GM23338 (cell line): Measurements from ENCODE around the gene INPP4B. TPM values are rescaled to one million over a fixed set of nuclear protein-coding genes. Genes with fewer than 3 reads are reported as not detected.

ENCODE experiments used
- ATAC-seq: fragments of 200-7000 bp; cut with Tn5 transposase; 3 replicates; pipeline ENCODE4 v1.9.1; 2020
- DNase-seq: peaks from one replicate; pipeline ENCODE4 v3.0.0-alpha.2; 2015; ENCODE audit warnings: low spot score
- H2AFZ ChIP-seq: fragments of 200-600 bp; sonication (generic); 2 replicates; pipeline ENCODE4 v1.8.0; 2016; ENCODE audit warnings: antibody characterized with exemption, mild to moderate bottlenecking, moderate library complexity
- H3F3A ChIP-seq: fragments of 200-600 bp; sonication (generic); replicated peaks from 2 replicates; pipeline ENCODE4 v1.8.0; 2017; ENCODE audit warnings: antibody characterized with exemption, mixed run types, low read depth
- H3K27ac ChIP-seq: fragments of 200-600 bp; sonication (generic); 2 replicates; pipeline ENCODE4 v1.6.1; 2016; ENCODE audit warnings: low read depth
- H3K27me3 ChIP-seq: fragments of 200-600 bp; sonication (generic); 2 replicates; pipeline ENCODE4 v1.8.0; 2016; ENCODE audit warnings: mild to moderate bottlenecking, mixed run types, moderate library complexity; ENCODE audit not compliant: insufficient read depth
- H3K36me3 ChIP-seq: fragments of 200-600 bp; sonication (generic); 2 replicates; pipeline ENCODE4 v1.8.0; 2016; ENCODE audit warnings: mild to moderate bottlenecking; ENCODE audit not compliant: insufficient read depth
- H3K4me1 ChIP-seq: fragments of 200-600 bp; sonication (generic); 2 replicates; pipeline ENCODE4 v1.8.0; 2016; ENCODE audit warnings: mild to moderate bottlenecking, moderate library complexity; ENCODE audit not compliant: insufficient read depth
- H3K4me2 ChIP-seq: fragments of 200-600 bp; sonication (generic); 2 replicates; pipeline ENCODE4 v1.7.1; 2017; ENCODE audit warnings: mixed run types
- H3K4me3 ChIP-seq: fragments of 200-600 bp; sonication (generic); 2 replicates; pipeline ENCODE4 v1.6.1; 2016; ENCODE audit warnings: mixed run types
- H3K79me2 ChIP-seq: fragments of 200-600 bp; sonication (generic); replicated peaks from 2 replicates; pipeline ENCODE4 v1.8.0; 2017; ENCODE audit warnings: mild to moderate bottlenecking; ENCODE audit not compliant: insufficient read depth
- H3K9me2 ChIP-seq: fragments of 200-600 bp; sonication (generic); 2 replicates; pipeline ENCODE4 v1.8.0; 2017; ENCODE audit not compliant: insufficient read depth
- H4K20me1 ChIP-seq: fragments of 200-600 bp; sonication (generic); replicated peaks from 2 replicates; pipeline ENCODE4 v1.8.0; 2017; ENCODE audit warnings: mild to moderate bottlenecking; ENCODE audit not compliant: insufficient read depth
- H3K27ac Mint-ChIP-seq: 2 replicates; pipeline ENCODE4 v1.8.0; 2020; ENCODE audit warnings: inconsistent platforms, mild to moderate bottlenecking, moderate library complexity, mixed read lengths
- H3K27me3 Mint-ChIP-seq: 3 replicates; pipeline ENCODE4 v1.8.0; 2022; ENCODE audit warnings: low read depth, mild to moderate bottlenecking, moderate library complexity, mixed read lengths, inconsistent platforms; ENCODE audit not compliant: insufficient read depth, poor library complexity
- H3K36me3 Mint-ChIP-seq: 3 replicates; pipeline ENCODE4 v1.8.0; 2021; ENCODE audit warnings: low read depth, mild to moderate bottlenecking, inconsistent platforms, moderate library complexity, mixed read lengths
- H3K4me1 Mint-ChIP-seq: 3 replicates; pipeline ENCODE4 v1.8.0; 2020; ENCODE audit warnings: mild to moderate bottlenecking, inconsistent platforms, mixed read lengths
- H3K4me3 Mint-ChIP-seq: 3 replicates; pipeline ENCODE4 v1.8.0; 2021; ENCODE audit warnings: moderate library complexity, mild to moderate bottlenecking, inconsistent platforms, mixed read lengths
- H3K9me3 Mint-ChIP-seq: 3 replicates; pipeline ENCODE4 v1.8.0; 2020; ENCODE audit warnings: moderate library complexity, mild to moderate bottlenecking, inconsistent platforms, mixed read lengths
- CREB1 ChIP-seq: fragments of 250-450 bp; sonication (Bioruptor Pico); IDR thresholded peaks from 2 replicates; pipeline ENCODE4 v1.5.0; 2020; ENCODE audit warnings: low read depth, mild to moderate bottlenecking, moderate library complexity
- EZH2 ChIP-seq: fragments of 200-600 bp; sonication (generic); IDR thresholded peaks from one replicate; pipeline ENCODE4 v1.8.0; 2017; ENCODE audit warnings: antibody characterized with exemption, mild to moderate bottlenecking, low read depth; ENCODE audit not compliant: unreplicated experiment
- EZH2phosphoT487 ChIP-seq: fragments of 200-600 bp; sonication (generic); IDR thresholded peaks from one replicate; pipeline ENCODE4 v1.8.1; 2018; ENCODE audit warnings: antibody characterized with exemption; ENCODE audit not compliant: unreplicated experiment
- JUNB ChIP-seq: IDR thresholded peaks from one replicate; pipeline ENCODE4 v1.6.1; 2016; ENCODE audit warnings: antibody characterized with exemption; ENCODE audit not compliant: unreplicated experiment
- NANOG ChIP-seq: IDR thresholded peaks from 2 replicates; pipeline ENCODE4 v1.6.1; 2016; ENCODE audit warnings: antibody characterized with exemption, borderline replicate concordance
- POLR2AphosphoS5 ChIP-seq: IDR thresholded peaks from 2 replicates; pipeline ENCODE4 v1.6.1; 2016; ENCODE audit warnings: antibody characterized with exemption, low read depth
- REST ChIP-seq: IDR thresholded peaks from one replicate; pipeline ENCODE4 v1.6.1; 2018; ENCODE audit warnings: antibody characterized with exemption; ENCODE audit not compliant: unreplicated experiment
- STAT1 ChIP-seq: IDR thresholded peaks from one replicate; pipeline ENCODE4 v1.6.1; 2016; ENCODE audit warnings: antibody characterized with exemption; ENCODE audit not compliant: unreplicated experiment
- ZNF114 ChIP-seq: fragments of 250-450 bp; sonication (Bioruptor Pico); IDR thresholded peaks from 2 replicates; pipeline ENCODE4 v1.5.0; 2020; ENCODE audit warnings: mild to moderate bottlenecking, moderate library complexity
- ZNF331 ChIP-seq: fragments of 250-450 bp; sonication (Bioruptor Pico); IDR thresholded peaks from 2 replicates; pipeline ENCODE4 v1.5.0; 2020; ENCODE audit warnings: low read depth, mild to moderate bottlenecking, moderate library complexity
- polyA plus RNA-seq: library from polyadenylated mRNA; unstranded; fragments of >200 nt; fragmentation: Nextera tagmentation; extraction: Ambion mirVana; gene quantifications from 2 replicates; pipeline ENCODE4 v1.2.1, GENCODE V29; 2016
- total RNA-seq: library from RNA; depleted of rRNA; stranded (reverse); fragments of >200 nt; shearing (Covaris generic); gene quantifications from 2 replicates; pipeline ENCODE4 v1.2.3, GENCODE V29; 2014
- TF ChIP-seq, protein P1 (sequence below): IDR thresholded peaks from 2 replicates; pipeline ENCODE4 v1.6.1; 2016; ENCODE audit warnings: antibody characterized with exemption
- TF ChIP-seq, protein P2 (sequence below): fragments of 250-450 bp; sonication (Bioruptor Pico); IDR thresholded peaks from 2 replicates; pipeline ENCODE4 v1.5.0; 2020; ENCODE audit warnings: mild to moderate bottlenecking, moderate library complexity

The INPP4B gene
- total and polyA plus RNA-seq, 2 experiments from 2014 or later, result 0.11 to 0.14 TPM

GRCh38 chr4:142550965-142551364 is 295.1 kb downstream of the INPP4B start (continued):
- TF ChIP-seq REST, result no peak
- no peak for TF ChIP-seq NANOG
- TF ChIP-seq CREB1 (CRISPR knock-in tag), result no peak
- TF ChIP-seq, protein P1, sequence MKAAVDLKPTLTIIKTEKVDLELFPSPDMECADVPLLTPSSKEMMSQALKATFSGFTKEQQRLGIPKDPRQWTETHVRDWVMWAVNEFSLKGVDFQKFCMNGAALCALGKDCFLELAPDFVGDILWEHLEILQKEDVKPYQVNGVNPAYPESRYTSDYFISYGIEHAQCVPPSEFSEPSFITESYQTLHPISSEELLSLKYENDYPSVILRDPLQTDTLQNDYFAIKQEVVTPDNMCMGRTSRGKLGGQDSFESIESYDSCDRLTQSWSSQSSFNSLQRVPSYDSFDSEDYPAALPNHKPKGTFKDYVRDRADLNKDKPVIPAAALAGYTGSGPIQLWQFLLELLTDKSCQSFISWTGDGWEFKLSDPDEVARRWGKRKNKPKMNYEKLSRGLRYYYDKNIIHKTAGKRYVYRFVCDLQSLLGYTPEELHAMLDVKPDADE, result no peak
- TF ChIP-seq ZNF114 (CRISPR knock-in tag), result no peak
- TF ChIP-seq STAT1, result no peak
- no peak for TF ChIP-seq JUNB
- TF ChIP-seq POLR2AphosphoS5, result no peak

DNA sequence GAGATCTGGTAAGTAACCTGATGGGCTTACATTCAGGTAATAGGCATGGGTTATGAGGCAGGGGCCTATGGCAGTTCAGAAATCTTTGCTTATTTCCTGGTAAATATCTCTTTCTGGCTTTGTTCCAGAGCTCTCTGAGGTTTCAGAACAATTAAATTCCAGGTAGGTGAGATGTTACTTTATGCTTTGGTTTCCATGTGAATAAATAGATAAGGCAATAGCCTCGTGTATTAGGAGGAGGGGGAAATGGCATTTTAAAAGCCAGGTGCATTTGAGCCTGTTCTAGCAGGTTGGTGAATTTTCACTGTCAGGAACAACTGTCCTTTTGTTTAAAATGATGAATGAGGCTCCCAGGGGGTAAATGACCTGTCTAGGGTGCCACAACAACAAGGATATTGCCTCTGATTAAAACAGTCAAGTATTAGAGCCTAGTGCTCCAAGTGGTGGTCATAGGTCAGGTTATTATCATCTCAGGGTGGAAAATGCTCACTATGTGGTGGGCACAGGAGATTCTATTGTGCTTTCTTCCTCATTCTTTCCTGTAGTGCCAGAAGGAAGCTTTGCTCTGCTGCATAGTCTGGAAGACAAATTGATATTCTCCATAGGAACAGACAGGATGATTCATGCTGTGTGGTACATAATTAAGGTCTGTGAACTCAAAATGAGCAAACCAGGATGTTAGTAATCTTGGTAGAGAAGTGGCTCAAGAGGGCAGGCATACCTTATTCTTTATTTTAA is 296.2 kb downstream of the INPP4B start:
- H3K4me1 ChIP-seq, result peaks cover 9% of the 10 kb centered on the region; the same call in 1 of the 2 replicates
- ATAC-seq, result peak; percentile 22; the same call in 2 of the 3 replicates
- DNase-seq, result no peak
- H3K79me2 ChIP-seq, result no peaks in the 10 kb centered on the region
- no peaks in the 10 kb centered on the region for H3K36me3 Mint-ChIP-seq
- no peaks in the 10 kb centered on the region for H3K27me3 ChIP-seq
- H3K36me3 ChIP-seq, result no peaks in the 10 kb centered on the region
- H4K20me1 ChIP-seq, result no peaks in the 10 kb centered on the region
- no peak overlapping the region for H3K4me3 Mint-ChIP-seq
- H3K4me3 ChIP-seq, result no peak overlapping the region
- H2AFZ ChIP-seq, result no peak overlapping the region
- H3K27ac ChIP-seq, result no peak overlapping the region
- H3K27me3 Mint-ChIP-seq, result no peaks in the 10 kb centered on the region
- no peak overlapping the region for H3K27ac Mint-ChIP-seq
- H3F3A ChIP-seq, result no peaks in the 10 kb centered on the region
- no peaks in the 10 kb centered on the region for H3K9me3 Mint-ChIP-seq
- no peak overlapping the region for H3K4me2 ChIP-seq
- H3K4me1 Mint-ChIP-seq, result peaks cover 15% of the 10 kb centered on the region
- no peaks in the 10 kb centered on the region; the same call in 1 of the 2 replicates for H3K9me2 ChIP-seq
- TF ChIP-seq NANOG, result no peak
- TF ChIP-seq, protein P2, sequence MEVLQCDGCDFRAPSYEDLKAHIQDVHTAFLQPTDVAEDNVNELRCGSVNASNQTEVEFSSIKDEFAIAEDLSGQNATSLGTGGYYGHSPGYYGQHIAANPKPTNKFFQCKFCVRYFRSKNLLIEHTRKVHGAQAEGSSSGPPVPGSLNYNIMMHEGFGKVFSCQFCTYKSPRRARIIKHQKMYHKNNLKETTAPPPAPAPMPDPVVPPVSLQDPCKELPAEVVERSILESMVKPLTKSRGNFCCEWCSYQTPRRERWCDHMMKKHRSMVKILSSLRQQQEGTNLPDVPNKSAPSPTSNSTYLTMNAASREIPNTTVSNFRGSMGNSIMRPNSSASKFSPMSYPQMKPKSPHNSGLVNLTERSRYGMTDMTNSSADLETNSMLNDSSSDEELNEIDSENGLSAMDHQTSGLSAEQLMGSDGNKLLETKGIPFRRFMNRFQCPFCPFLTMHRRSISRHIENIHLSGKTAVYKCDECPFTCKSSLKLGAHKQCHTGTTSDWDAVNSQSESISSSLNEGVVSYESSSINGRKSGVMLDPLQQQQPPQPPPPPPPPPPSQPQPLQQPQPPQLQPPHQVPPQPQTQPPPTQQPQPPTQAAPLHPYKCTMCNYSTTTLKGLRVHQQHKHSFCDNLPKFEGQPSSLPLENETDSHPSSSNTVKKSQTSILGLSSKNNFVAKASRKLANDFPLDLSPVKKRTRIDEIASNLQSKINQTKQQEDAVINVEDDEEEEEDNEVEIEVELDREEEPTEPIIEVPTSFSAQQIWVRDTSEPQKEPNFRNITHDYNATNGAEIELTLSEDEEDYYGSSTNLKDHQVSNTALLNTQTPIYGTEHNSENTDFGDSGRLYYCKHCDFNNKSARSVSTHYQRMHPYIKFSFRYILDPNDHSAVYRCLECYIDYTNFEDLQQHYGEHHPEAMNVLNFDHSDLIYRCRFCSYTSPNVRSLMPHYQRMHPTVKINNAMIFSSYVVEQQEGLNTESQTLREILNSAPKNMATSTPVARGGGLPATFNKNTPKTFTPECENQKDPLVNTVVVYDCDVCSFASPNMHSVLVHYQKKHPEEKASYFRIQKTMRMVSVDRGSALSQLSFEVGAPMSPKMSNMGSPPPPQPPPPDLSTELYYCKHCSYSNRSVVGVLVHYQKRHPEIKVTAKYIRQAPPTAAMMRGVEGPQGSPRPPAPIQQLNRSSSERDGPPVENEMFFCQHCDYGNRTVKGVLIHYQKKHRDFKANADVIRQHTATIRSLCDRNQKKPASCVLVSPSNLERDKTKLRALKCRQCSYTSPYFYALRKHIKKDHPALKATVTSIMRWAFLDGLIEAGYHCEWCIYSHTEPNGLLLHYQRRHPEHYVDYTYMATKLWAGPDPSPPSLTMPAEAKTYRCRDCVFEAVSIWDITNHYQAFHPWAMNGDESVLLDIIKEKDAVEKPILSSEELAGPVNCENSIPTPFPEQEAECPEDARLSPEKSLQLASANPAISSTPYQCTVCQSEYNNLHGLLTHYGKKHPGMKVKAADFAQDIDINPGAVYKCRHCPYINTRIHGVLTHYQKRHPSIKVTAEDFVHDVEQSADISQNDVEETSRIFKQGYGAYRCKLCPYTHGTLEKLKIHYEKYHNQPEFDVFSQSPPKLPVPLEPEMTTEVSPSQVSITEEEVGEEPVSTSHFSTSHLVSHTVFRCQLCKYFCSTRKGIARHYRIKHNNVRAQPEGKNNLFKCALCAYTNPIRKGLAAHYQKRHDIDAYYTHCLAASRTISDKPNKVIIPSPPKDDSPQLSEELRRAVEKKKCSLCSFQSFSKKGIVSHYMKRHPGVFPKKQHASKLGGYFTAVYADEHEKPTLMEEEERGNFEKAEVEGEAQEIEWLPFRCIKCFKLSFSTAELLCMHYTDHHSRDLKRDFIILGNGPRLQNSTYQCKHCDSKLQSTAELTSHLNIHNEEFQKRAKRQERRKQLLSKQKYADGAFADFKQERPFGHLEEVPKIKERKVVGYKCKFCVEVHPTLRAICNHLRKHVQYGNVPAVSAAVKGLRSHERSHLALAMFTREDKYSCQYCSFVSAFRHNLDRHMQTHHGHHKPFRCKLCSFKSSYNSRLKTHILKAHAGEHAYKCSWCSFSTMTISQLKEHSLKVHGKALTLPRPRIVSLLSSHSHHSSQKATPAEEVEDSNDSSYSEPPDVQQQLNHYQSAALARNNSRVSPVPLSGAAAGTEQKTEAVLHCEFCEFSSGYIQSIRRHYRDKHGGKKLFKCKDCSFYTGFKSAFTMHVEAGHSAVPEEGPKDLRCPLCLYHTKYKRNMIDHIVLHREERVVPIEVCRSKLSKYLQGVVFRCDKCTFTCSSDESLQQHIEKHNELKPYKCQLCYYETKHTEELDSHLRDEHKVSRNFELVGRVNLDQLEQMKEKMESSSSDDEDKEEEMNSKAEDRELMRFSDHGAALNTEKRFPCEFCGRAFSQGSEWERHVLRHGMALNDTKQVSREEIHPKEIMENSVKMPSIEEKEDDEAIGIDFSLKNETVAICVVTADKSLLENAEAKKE (CRISPR knock-in tag), result no peak
- TF ChIP-seq ZNF331 (CRISPR knock-in tag), result no peak
- no peak for TF ChIP-seq CREB1 (CRISPR knock-in tag)
- TF ChIP-seq JUNB, result no peak
- no peak for TF ChIP-seq ZNF114 (CRISPR knock-in tag)
- no peak for TF ChIP-seq EZH2phosphoT487
- TF ChIP-seq POLR2AphosphoS5, result no peak
- TF ChIP-seq EZH2, result no peak
- TF ChIP-seq, protein P1, result no peak
